Caco-2 (cell line): ENCODE results near the gene GRIA3. TPM values are rescaled to one million over a fixed set of nuclear protein-coding genes. Genes with fewer than 3 reads are reported as not detected.

ENCODE experiments used
- BruUV-seq: library from RNA; stranded (reverse); fragments of 400-500 nt; replicated peaks from 2 replicates; lab custom pipeline; 2021; lab: Mats Ljungman, UMichigan
- CTCF ChIA-PET: fragments of 300-600 bp; sonication (Branson Sonifier 250); formaldehyde crosslinking; loops from one replicate; lab custom pipeline; 2022; ENCODE audit warnings: antibody characterized with exemption; lab: Charles Lee
- POLR2A ChIA-PET: fragments of 300-600 bp; sonication (Branson Sonifier 250); formaldehyde crosslinking; loops from one replicate; lab custom pipeline; 2022; ENCODE audit warnings: antibody characterized with exemption; lab: Charles Lee
- DNase-seq, 2 experiments: peaks; one replicate each; pipeline versions ENCODE4 v3.0.0 to v3.0.0-alpha.2; 2020 to 2022
- H3K27me3 ChIP-seq: replicated peaks from 2 replicates; pipeline ENCODE4 v1.6.0; 2011; ENCODE audit warnings: low read length; ENCODE audit not compliant: control insufficient read depth, insufficient read depth
- H3K36me3 ChIP-seq: 2 replicates; pipeline ENCODE4 v1.5.1; 2011; ENCODE audit warnings: low read length; ENCODE audit not compliant: control insufficient read depth, insufficient read depth
- H3K4me1 ChIP-seq: fragments of 250-450 bp; sonication (Bioruptor Pico); 2 replicates; pipeline ENCODE4 v1.5.1; 2020; ENCODE audit warnings: mild to moderate bottlenecking
- H3K4me3 ChIP-seq: 2 replicates; pipeline ENCODE4 v1.5.1; 2011; ENCODE audit warnings: low read depth, mild to moderate bottlenecking, control low read depth, low read length
- H3K9me3 ChIP-seq: fragments of 250-450 bp; sonication (Bioruptor Pico); 2 replicates; pipeline ENCODE4 v1.5.1; 2020; ENCODE audit warnings: mild to moderate bottlenecking, moderate library complexity
- H3K27ac Mint-ChIP-seq: one replicate; pipeline ENCODE4 v1.8.0; 2022; ENCODE audit warnings: mixed read lengths; ENCODE audit not compliant: unreplicated experiment
- H3K27me3 Mint-ChIP-seq: one replicate; pipeline ENCODE4 v1.8.0; 2022; ENCODE audit warnings: mixed read lengths; ENCODE audit not compliant: insufficient read depth, unreplicated experiment
- H3K36me3 Mint-ChIP-seq: one replicate; pipeline ENCODE4 v1.8.0; 2022; ENCODE audit warnings: mild to moderate bottlenecking, mixed read lengths; ENCODE audit not compliant: insufficient read depth, unreplicated experiment
- H3K4me1 Mint-ChIP-seq: one replicate; pipeline ENCODE4 v1.8.0; 2022; ENCODE audit warnings: low read depth, mixed read lengths; ENCODE audit not compliant: unreplicated experiment
- H3K4me3 Mint-ChIP-seq: one replicate; pipeline ENCODE4 v1.8.0; 2022; ENCODE audit warnings: mild to moderate bottlenecking, moderate library complexity, mixed read lengths; ENCODE audit not compliant: unreplicated experiment
- H3K9me3 Mint-ChIP-seq: one replicate; pipeline ENCODE4 v1.8.0; 2022; ENCODE audit warnings: mixed read lengths; ENCODE audit not compliant: unreplicated experiment
- CTCF ChIP-seq, 2 experiments: fragments of 200-600 bp in 1 of 2; IDR thresholded peaks; 1 replicate in 1 of 2; 2 replicates in 1 of 2; pipeline versions ENCODE4 v1.5.1 to v1.8.0; 2011 to 2022; ENCODE audit warnings: antibody characterized with exemption in 1 of 2, control low read depth in 1 of 2, inconsistent platforms in 1 of 2, low read depth in 1 of 2, low read length in 1 of 2, mild to moderate bottlenecking in 1 of 2, moderate library complexity in 1 of 2; ENCODE audit not compliant: insufficient read depth in 1 of 2, severe bottlenecking in 1 of 2, unreplicated experiment in 1 of 2
- intact Hi-C: fragments of 100-400 bp; cut with micrococcal nuclease; formaldehyde crosslinking; loops from one replicate; pipeline ENCODE4 v1.10.0; 2022; ENCODE audit not compliant: unreplicated experiment
- total RNA-seq: library from RNA; stranded (reverse); gene quantifications from 2 replicates; pipeline ENCODE4 v1.2.3, GENCODE V29; 2022

The GRIA3 gene
- total RNA-seq, 1 experiment from 2014 or later, result not detected

GRCh38 chrX:123464709-123465108 is 280.6 kb downstream of the GRIA3 start:
- POLR2A ChIA-PET, result no interaction called here

GRCh38 chrX:123468481-123468880 is 284.4 kb downstream of the GRIA3 start:
- Histone ChIP-seq H3K4me3 (no peak overlapping the region), H3K4me1 (no peaks in the 10 kb centered on the region), H3K36me3 (no peaks in the 10 kb centered on the region), H3K27me3 (no peaks in the 10 kb centered on the region), H3K9me3 (no peaks in the 10 kb centered on the region)
- H3K36me3 Mint-ChIP-seq, result no peaks in the 10 kb centered on the region
- peaks cover 2% of the 10 kb centered on the region for H3K27me3 Mint-ChIP-seq
- intact Hi-C loops, result no loop called here
- no peak for DNase-seq
- H3K4me1 Mint-ChIP-seq, result no peaks in the 10 kb centered on the region
- no TSS peak for BruUV-seq
- no peaks in the 10 kb centered on the region for H3K9me3 Mint-ChIP-seq
- POLR2A ChIA-PET, result no interaction called here
- H3K4me3 Mint-ChIP-seq, result no peak overlapping the region
- CTCF ChIA-PET, result no interaction called here
- no peak overlapping the region for H3K27ac Mint-ChIP-seq
- no peak for TF ChIP-seq CTCF (IDR thresholded peaks at IDR 0.05; ENCODE audit: insufficient read depth in 1 of 2, low read depth in 1 of 2, low read length in 1 of 2, severe bottlenecking in 1 of 2, unreplicated experiment in 1 of 2)

More at GRCh38 chrX:123464709-123465108, 280.6 kb downstream of the GRIA3 start:
- BruUV-seq, result no TSS peak
- Mint-ChIP-seq H3K36me3 (no peaks in the 10 kb centered on the region), H3K9me3 (no peaks in the 10 kb centered on the region), H3K27ac (no peak overlapping the region), H3K4me3 (no peak overlapping the region), H3K4me1 (no peaks in the 10 kb centered on the region), H3K27me3 (peaks cover 2% of the 10 kb centered on the region)
- Histone ChIP-seq H3K27me3 (no peaks in the 10 kb centered on the region), H3K4me3 (no peak overlapping the region), H3K36me3 (no peaks in the 10 kb centered on the region), H3K4me1 (no peaks in the 10 kb centered on the region), H3K9me3 (no peaks in the 10 kb centered on the region)
- intact Hi-C loops, result no loop called here
- no peak for DNase-seq
- no peak for TF ChIP-seq CTCF (IDR thresholded peaks at IDR 0.05; ENCODE audit: insufficient read depth in 1 of 2, low read depth in 1 of 2, low read length in 1 of 2, severe bottlenecking in 1 of 2, unreplicated experiment in 1 of 2)
- CTCF ChIA-PET, result no interaction called here

- Histone ChIP-seq H3K9me3 (no peaks in the 10 kb centered on the region), H3K4me1 (no peaks in the 10 kb centered on the region), H3K4me3 (no peak overlapping the region), H3K36me3 (no peaks in the 10 kb centered on the region), H3K27me3 (no peaks in the 10 kb centered on the region)
- POLR2A ChIA-PET, result no interaction called here
- Mint-ChIP-seq H3K9me3 (no peaks in the 10 kb centered on the region), H3K4me3 (no peak overlapping the region), H3K27ac (no peak overlapping the region), H3K27me3 (no peaks in the 10 kb centered on the region), H3K36me3 (no peaks in the 10 kb centered on the region), H3K4me1 (no peaks in the 10 kb centered on the region)
- DNase-seq, result no peak
- no TSS peak for BruUV-seq
- intact Hi-C loops, result no loop called here
- no peak for TF ChIP-seq CTCF (IDR thresholded peaks at IDR 0.05; ENCODE audit: insufficient read depth in 1 of 2, low read depth in 1 of 2, low read length in 1 of 2, severe bottlenecking in 1 of 2, unreplicated experiment in 1 of 2)
- CTCF ChIA-PET, result no interaction called here
Measured at GRCh38 chrX:123475068-123475724, 291.1 kb downstream of the GRIA3 start.
